GM12878 (cell line): ENCODE data around the gene MRPS35. TPM values are rescaled to one million over a fixed set of nuclear protein-coding genes. Genes with fewer than 3 reads are reported as not detected.

Source experiments
- ATAC-seq: fragments of 200-7000 bp; cut with Tn5 transposase; 3 replicates; pipeline ENCODE4 v1.9.1; 2020; ENCODE audit warnings: mild to moderate bottlenecking, moderate library complexity
- BruUV-seq: library from RNA; stranded (reverse); fragments of 400-500 nt; replicated peaks from 2 replicates; lab custom pipeline; 2021; lab: Mats Ljungman, UMichigan
- CTCF ChIA-PET: fragments of 300-600 bp; sonication (Branson Sonifier 250); formaldehyde crosslinking; extraction: SDS; loops from one replicate; lab custom pipeline; 2021; ENCODE audit warnings: inconsistent platforms; lab: Yijun Ruan, JAX
- POLR2A ChIA-PET: fragments of 350-600 bp; formaldehyde crosslinking; extraction: SDS; loops from one replicate; lab custom pipeline; 2021; ENCODE audit warnings: inconsistent platforms; lab: Charles Lee
- RAD21 ChIA-PET: fragments of 300-600 bp; sonication (Branson Sonifier 250); formaldehyde crosslinking; loops from one replicate; lab custom pipeline; 2023; ENCODE audit warnings: antibody characterized with exemption; ENCODE audit not compliant: unreplicated experiment; lab: Charles Lee
- SMC1A ChIA-PET: fragments of 300-600 bp; sonication (Branson Sonifier 250); formaldehyde crosslinking; loops from one replicate; lab custom pipeline; 2023; ENCODE audit not compliant: unreplicated experiment, uncharacterized antibody; lab: Charles Lee
- DNase-seq: peaks from one replicate; pipeline ENCODE4 v3.0.0-alpha.2; 2011; ENCODE audit warnings: low read depth, low spot score
- FAIRE-seq: peaks from 3 replicates; lab custom pipeline; 2011; peaks lifted over from hg19 to GRCh38; lab: Jason Lieb, UNC
- H2AFZ ChIP-seq: 2 replicates; pipeline ENCODE4 v1.6.0; 2011; ENCODE audit warnings: low read depth, low read length, control low read depth; ENCODE audit not compliant: control insufficient read depth
- H3K27ac ChIP-seq: 2 replicates; pipeline ENCODE4 v1.5.1; 2011; ENCODE audit warnings: control low read depth; ENCODE audit not compliant: control insufficient read depth, insufficient read depth
- H3K27me3 ChIP-seq, 2 experiments: replicated peaks in 1 of 2; 2 replicates each; pipeline versions ENCODE4 v1.6.0 to v1.6.1; 2011; ENCODE audit warnings: low read length in 1 of 2; ENCODE audit not compliant: control insufficient read depth in 2 of 2, insufficient read depth in 2 of 2
- H3K36me3 ChIP-seq, 2 experiments: 2 replicates each; pipeline ENCODE4 v1.5.1; 2011; ENCODE audit warnings: low read length in 1 of 2; ENCODE audit not compliant: control insufficient read depth in 2 of 2, insufficient read depth in 2 of 2
- H3K4me1 ChIP-seq: 2 replicates; pipeline ENCODE4 v1.6.1; 2011; ENCODE audit warnings: mild to moderate bottlenecking, low read length, moderate library complexity, mixed read lengths; ENCODE audit not compliant: control insufficient read depth, insufficient read depth
- H3K4me2 ChIP-seq: 2 replicates; pipeline ENCODE4 v1.6.0; 2011; ENCODE audit warnings: control low read depth; ENCODE audit not compliant: control insufficient read depth, insufficient read depth
- H3K4me3 ChIP-seq: fragments of 200-600 bp; sonication (generic); 2 replicates; pipeline ENCODE4 v1.5.1; 2016
- H3K79me2 ChIP-seq: 2 replicates; pipeline ENCODE4 v1.6.0; 2011; ENCODE audit warnings: low read length; ENCODE audit not compliant: control insufficient read depth, insufficient read depth
- H3K9ac ChIP-seq: 2 replicates; pipeline ENCODE4 v1.8.0; 2011; ENCODE audit warnings: low read length, control low read depth, mixed read lengths; ENCODE audit not compliant: control insufficient read depth, insufficient read depth
- H3K9me3 ChIP-seq: replicated peaks from 3 replicates; pipeline ENCODE4 v1.5.1; 2011; ENCODE audit warnings: mild to moderate bottlenecking, low read length; ENCODE audit not compliant: control insufficient read depth, insufficient read depth
- H4K20me1 ChIP-seq: 2 replicates; pipeline ENCODE4 v1.6.0; 2011; ENCODE audit not compliant: control insufficient read depth, insufficient read depth
- HDGF ChIP-seq: fragments of 450-650 bp; IDR thresholded peaks from 2 replicates; pipeline ENCODE4 v1.6.1; 2016; ENCODE audit warnings: antibody characterized with exemption
- IRF4 ChIP-seq: IDR thresholded peaks from 2 replicates; pipeline ENCODE4 v1.6.1; 2011; ENCODE audit warnings: low read depth, low read length
- JUNB ChIP-seq: IDR thresholded peaks from 2 replicates; pipeline ENCODE4 v1.6.1; 2016; ENCODE audit warnings: antibody characterized with exemption, mild to moderate bottlenecking
- MAX ChIP-seq: IDR thresholded peaks from 2 replicates; pipeline ENCODE4 v1.6.1; 2012; ENCODE audit warnings: low read depth, low read length, improper control_type of control experiment
- MEF2B ChIP-seq: fragments of 450-650 bp; IDR thresholded peaks from 2 replicates; pipeline ENCODE4 v1.6.1; 2018; ENCODE audit warnings: mild to moderate bottlenecking, moderate library complexity; ENCODE audit not compliant: partially characterized antibody, poor library complexity, severe bottlenecking
- MTA3 ChIP-seq: IDR thresholded peaks from 2 replicates; pipeline ENCODE4 v1.6.1; 2012; ENCODE audit warnings: low read length, inconsistent platforms, borderline replicate concordance
- PAX5 ChIP-seq: IDR thresholded peaks from 2 replicates; pipeline ENCODE4 v1.6.1; 2011; ENCODE audit warnings: low read depth, low read length, borderline replicate concordance
- PAX8 ChIP-seq: fragments of 450-650 bp; IDR thresholded peaks from 2 replicates; pipeline ENCODE4 v1.6.1; 2017; ENCODE audit warnings: mild to moderate bottlenecking, moderate library complexity
- RB1 ChIP-seq: fragments of 450-650 bp; formaldehyde crosslinking; IDR thresholded peaks from 2 replicates; pipeline ENCODE4 v1.6.1; 2017; ENCODE audit warnings: mild to moderate bottlenecking, borderline replicate concordance
- SIN3A ChIP-seq: IDR thresholded peaks from 2 replicates; pipeline ENCODE4 v1.6.1; 2012; ENCODE audit warnings: low read depth, low read length, improper control_type of control experiment
- SKIL ChIP-seq: fragments of 450-650 bp; IDR thresholded peaks from 2 replicates; pipeline ENCODE4 v1.6.1; 2017; ENCODE audit warnings: mild to moderate bottlenecking, low read depth, inconsistent platforms; ENCODE audit not compliant: poor library complexity, severe bottlenecking
- TCF3 ChIP-seq: IDR thresholded peaks from 2 replicates; pipeline ENCODE4 v1.6.1; 2012; ENCODE audit warnings: low read depth, mild to moderate bottlenecking, low read length, borderline replicate concordance; ENCODE audit not compliant: insufficient read depth
- ZBTB11 ChIP-seq: fragments of 450-650 bp; formaldehyde crosslinking; IDR thresholded peaks from 2 replicates; pipeline ENCODE4 v1.5.0; 2022; ENCODE audit warnings: mild to moderate bottlenecking, missing genetic modification characterization
- ZNF24 ChIP-seq: fragments of 450-650 bp; IDR thresholded peaks from 2 replicates; pipeline ENCODE4 v1.6.1; 2017; ENCODE audit warnings: antibody characterized with exemption, mild to moderate bottlenecking
- ZNF274 ChIP-seq: IDR thresholded peaks from one replicate; pipeline ENCODE4 v1.8.0; 2011; ENCODE audit not compliant: insufficient read length, insufficient read depth
- WGBS: methylation state at CpG from one replicate; pipeline ENCODE4 v1.1.6; 2016; ENCODE audit warnings: low lambda C conversion rate; ENCODE audit not compliant: insufficient replicate concordance, insufficient coverage; ENCODE audit errors: missing lambda C conversion rate; 5-methylcytosine and 5-hydroxymethylcytosine counted together
- in situ Hi-C: fragments of 300-500 bp; cut with MboI; formaldehyde crosslinking; loops from 9 replicates; pipeline ENCODE4 v1.14.3; 2018; ENCODE audit warnings: mixed read lengths
- intact Hi-C: fragments of 100-400 bp; cut with micrococcal nuclease; formaldehyde crosslinking; loops from one replicate; pipeline ENCODE4 v1.14.2; 2022; ENCODE audit not compliant: unreplicated experiment
- polyA plus RNA-seq, 11 experiments: library from polyadenylated mRNA; depleted of rRNA in 4 of 11; unstranded in 6 of 11; stranded (reverse) in 5 of 11; fragments of >200 nt; fragmentation: Nextera tagmentation in 4 of 11; fragmentation: Illumina TruSeq in 1 of 11; extraction: Ambion mirVana in 4 of 11; extraction: Trizol in 1 of 11; gene quantifications; 1 replicate in 1 of 11; 2 replicates in 10 of 11; pipeline versions ENCODE4 v1.2.1 to v1.2.3, GENCODE V29; 2011 to 2016; ENCODE audit warnings: inconsistent platforms in 2 of 11, missing spikeins in 2 of 11, low read depth in 1 of 11
- total RNA-seq, 4 experiments: library from RNA; depleted of rRNA in 3 of 4; stranded (reverse); fragments of >200 nt in 3 of 4; fragmentation: Illumina TruSeq in 1 of 4; extraction: Trizol in 1 of 4; gene quantifications; 2 replicates each; pipeline versions ENCODE4 v1.2.1 to v1.2.3, GENCODE V29; 2013 to 2021
- TF ChIP-seq, protein P1 (sequence below): fragments of 450-650 bp; IDR thresholded peaks from 2 replicates; pipeline ENCODE4 v1.6.1; 2017; ENCODE audit warnings: borderline replicate concordance
- TF ChIP-seq, protein P2 (sequence below): fragments of 450-650 bp; IDR thresholded peaks from 2 replicates; pipeline ENCODE4 v1.6.1; 2016; ENCODE audit warnings: mild to moderate bottlenecking

The MRPS35 gene
- total and polyA plus RNA-seq, 10 of the 15 experiments (the other 5 are each of a cell fraction or from before 2014, with no cell fraction given) = 45.7 to 111 (median 67.1) TPM

- H3K9ac ChIP-seq = no peak overlapping the region
- no peaks in the 10 kb centered on the region for H3K27me3 ChIP-seq
- 62% methylated on average over 5 of the region's 5 CpGs for whole genome bisulfite sequencing
- H4K20me1 ChIP-seq = no peaks in the 10 kb centered on the region
- H3K36me3 ChIP-seq = no peaks in the 10 kb centered on the region; a peak in 1 of 4 replicates
- ATAC-seq = no peak
- H3K27ac ChIP-seq = no peak overlapping the region
- H2AFZ ChIP-seq = no peak overlapping the region
- intact Hi-C loops = no loop called here
- ChIA-PET RAD21 (interaction anchor here (0.8 kb wide), 1 partner anchor 39 kb away, joined by 3 read pairs; no protein-coding TSS in a partner anchor), SMC1A (no interaction called here), POLR2A (no interaction called here)
- H3K4me2 ChIP-seq = peak overlapping the region; percentile 97
- H3K4me3 ChIP-seq = peak overlapping the region; percentile 96
- H3K4me1 ChIP-seq = peaks cover 4% of the 10 kb centered on the region
- H3K9me3 ChIP-seq = no peaks in the 10 kb centered on the region
- FAIRE-seq = no peak
- in situ Hi-C loops = no loop called here
- H3K79me2 ChIP-seq = peaks cover 24% of the 10 kb centered on the region
- DNase-seq = no peak
- TSS peak; percentile 59 for BruUV-seq
- TF ChIP-seq, protein P1, sequence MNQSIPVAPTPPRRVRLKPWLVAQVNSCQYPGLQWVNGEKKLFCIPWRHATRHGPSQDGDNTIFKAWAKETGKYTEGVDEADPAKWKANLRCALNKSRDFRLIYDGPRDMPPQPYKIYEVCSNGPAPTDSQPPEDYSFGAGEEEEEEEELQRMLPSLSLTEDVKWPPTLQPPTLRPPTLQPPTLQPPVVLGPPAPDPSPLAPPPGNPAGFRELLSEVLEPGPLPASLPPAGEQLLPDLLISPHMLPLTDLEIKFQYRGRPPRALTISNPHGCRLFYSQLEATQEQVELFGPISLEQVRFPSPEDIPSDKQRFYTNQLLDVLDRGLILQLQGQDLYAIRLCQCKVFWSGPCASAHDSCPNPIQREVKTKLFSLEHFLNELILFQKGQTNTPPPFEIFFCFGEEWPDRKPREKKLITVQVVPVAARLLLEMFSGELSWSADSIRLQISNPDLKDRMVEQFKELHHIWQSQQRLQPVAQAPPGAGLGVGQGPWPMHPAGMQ = no peak
- TF ChIP-seq ZNF24 (no peak), SIN3A (no peak), PAX5 (no peak), MAX (no peak), TCF3 (no peak), IRF4 (no peak), PAX8 (no peak), HDGF (no peak), ZBTB11 (CRISPR knock-in tag) (no peak), MTA3 (no peak), ZNF274 (no peak), JUNB (no peak), SKIL (no peak), MEF2B (no peak), RB1 (no peak)
- TF ChIP-seq, protein P2, sequence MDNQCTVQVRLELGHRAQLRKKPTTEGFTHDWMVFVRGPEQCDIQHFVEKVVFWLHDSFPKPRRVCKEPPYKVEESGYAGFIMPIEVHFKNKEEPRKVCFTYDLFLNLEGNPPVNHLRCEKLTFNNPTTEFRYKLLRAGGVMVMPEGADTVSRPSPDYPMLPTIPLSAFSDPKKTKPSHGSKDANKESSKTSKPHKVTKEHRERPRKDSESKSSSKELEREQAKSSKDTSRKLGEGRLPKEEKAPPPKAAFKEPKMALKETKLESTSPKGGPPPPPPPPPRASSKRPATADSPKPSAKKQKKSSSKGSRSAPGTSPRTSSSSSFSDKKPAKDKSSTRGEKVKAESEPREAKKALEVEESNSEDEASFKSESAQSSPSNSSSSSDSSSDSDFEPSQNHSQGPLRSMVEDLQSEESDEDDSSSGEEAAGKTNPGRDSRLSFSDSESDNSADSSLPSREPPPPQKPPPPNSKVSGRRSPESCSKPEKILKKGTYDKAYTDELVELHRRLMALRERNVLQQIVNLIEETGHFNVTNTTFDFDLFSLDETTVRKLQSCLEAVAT = no peak
- TF ChIP-seq, all 136 proteins: peak for 0
- CTCF ChIA-PET = interaction anchor here (1.0 to 1.6 kb wide), 2 partner anchors 10 to 159 kb away, joined by 3 to 5 read pairs; no protein-coding TSS in a partner anchor
Measured at GRCh38 chr12:27781680-27782079, 71.0 kb downstream of the MRPS35 start.
